Mesodermal cell (in vitro differentiated cells): ENCODE results near the gene ESR1.

Source experiments
- H3K27ac ChIP-seq: 2 replicates; pipeline ENCODE4 v1.7.0; 2013; ENCODE audit warnings: mild to moderate bottlenecking, low read depth, low read length, moderate library complexity; ENCODE audit not compliant: severe bottlenecking
- H3K36me3 ChIP-seq: 2 replicates; pipeline ENCODE4 v1.7.1; 2013; ENCODE audit warnings: mild to moderate bottlenecking, low read length, moderate library complexity; ENCODE audit not compliant: control insufficient read depth, insufficient read depth
- H3K4me1 ChIP-seq: one replicate; pipeline ENCODE4 v1.7.1; 2013; ENCODE audit warnings: mild to moderate bottlenecking, low read length; ENCODE audit not compliant: insufficient read depth, control insufficient read depth, poor library complexity, severe bottlenecking
- H3K4me3 ChIP-seq: 2 replicates; pipeline ENCODE4 v1.7.0; 2013; ENCODE audit warnings: low read length, control low read depth, mild to moderate bottlenecking; ENCODE audit not compliant: insufficient read depth, poor library complexity, severe bottlenecking; ENCODE audit errors: extremely low read depth
- H3K9me3 ChIP-seq: 2 replicates; pipeline ENCODE4 v1.7.1; 2013; ENCODE audit warnings: mild to moderate bottlenecking, low read length, moderate library complexity; ENCODE audit not compliant: control insufficient read depth
- WGBS, 2 experiments: methylation state at CpG; one replicate each; pipeline ENCODE4 v1.1.5; 2013; ENCODE audit warnings: missing lambda C conversion rate in 2 of 2; ENCODE audit not compliant: insufficient coverage in 2 of 2; 5-methylcytosine and 5-hydroxymethylcytosine counted together

The ESR1 gene

DNA sequence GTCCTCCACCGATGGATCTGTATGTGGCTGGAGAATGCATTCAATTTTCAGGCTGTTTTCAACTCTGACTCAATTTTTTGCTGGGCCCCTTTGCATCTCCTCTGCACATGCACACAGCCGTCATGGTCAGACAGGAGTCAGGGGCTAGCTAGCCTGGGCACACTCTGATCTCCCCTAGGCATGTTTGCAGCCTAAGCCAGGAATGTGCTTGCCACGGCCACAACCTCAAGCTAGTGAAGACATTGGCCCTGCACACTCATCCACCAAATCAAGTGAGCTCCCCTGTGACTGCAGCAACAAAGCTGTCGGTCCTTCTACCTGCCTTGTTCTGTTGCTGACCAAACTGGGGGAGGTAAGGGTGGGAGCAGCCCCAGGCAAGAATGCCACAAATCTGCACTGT lies 300.5 kb downstream of the ESR1 start:
- no peaks in the 10 kb centered on the region for H3K36me3 ChIP-seq
- H3K27ac ChIP-seq = no peak overlapping the region
- WGBS, 2 experiments = 75 to 83% methylated on average over 2 of the region's 4 CpGs
- H3K4me1 ChIP-seq = no peaks in the 10 kb centered on the region
- no peak overlapping the region for H3K4me3 ChIP-seq
- no peaks in the 10 kb centered on the region for H3K9me3 ChIP-seq

DNA sequence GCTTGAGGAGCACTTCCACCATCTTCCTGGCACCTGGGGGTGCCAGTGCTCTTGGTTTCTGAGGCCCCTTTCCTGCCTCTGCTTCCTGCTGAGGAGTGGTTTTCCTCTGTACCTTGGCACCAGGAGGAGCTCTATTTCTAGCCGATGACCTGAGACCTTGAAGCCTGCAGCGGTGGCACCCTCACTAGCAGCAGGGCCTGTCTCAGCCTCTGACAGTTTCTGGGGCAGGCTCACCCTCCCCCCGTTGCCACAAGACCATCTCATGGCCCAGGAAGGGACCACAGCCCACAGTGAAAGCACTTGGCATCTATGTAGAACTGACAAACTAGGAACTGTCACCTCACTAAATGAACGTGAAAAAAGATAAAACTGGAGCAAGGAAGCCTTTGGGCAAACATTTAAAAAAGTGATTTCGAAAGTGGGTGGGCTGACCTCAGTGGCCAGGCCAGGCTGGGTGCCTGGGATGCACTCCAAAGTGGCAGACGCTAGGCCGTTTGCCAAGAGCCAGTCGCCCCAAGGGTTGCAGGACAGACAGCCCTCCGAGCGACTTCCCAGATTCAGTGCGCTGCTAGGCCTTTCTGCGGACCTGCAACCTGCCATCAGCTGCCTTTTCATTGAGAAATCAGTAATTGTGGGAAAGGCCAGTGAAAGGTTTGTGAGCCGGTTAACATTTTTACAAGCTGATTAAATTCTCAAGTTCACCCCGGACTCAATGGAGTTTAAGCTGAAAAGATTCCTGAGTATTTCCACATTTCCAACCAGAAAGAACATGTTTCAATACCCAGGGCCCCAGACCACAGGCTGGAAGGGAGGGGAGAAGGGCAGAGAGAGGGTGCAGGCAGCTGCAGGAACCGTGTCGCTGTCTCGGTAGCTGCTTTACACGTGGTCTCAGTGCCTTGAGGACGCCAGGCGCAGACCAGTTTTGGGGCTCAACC lies 303.7 kb downstream of the ESR1 start:
- no peak overlapping the region for H3K4me3 ChIP-seq
- no peaks in the 10 kb centered on the region for H3K4me1 ChIP-seq
- 93 to 95% methylated on average over 10 to 17 of the region's 20 CpGs for WGBS, 2 experiments
- H3K27ac ChIP-seq = no peak overlapping the region
- no peaks in the 10 kb centered on the region for H3K9me3 ChIP-seq
- no peaks in the 10 kb centered on the region for H3K36me3 ChIP-seq

DNA sequence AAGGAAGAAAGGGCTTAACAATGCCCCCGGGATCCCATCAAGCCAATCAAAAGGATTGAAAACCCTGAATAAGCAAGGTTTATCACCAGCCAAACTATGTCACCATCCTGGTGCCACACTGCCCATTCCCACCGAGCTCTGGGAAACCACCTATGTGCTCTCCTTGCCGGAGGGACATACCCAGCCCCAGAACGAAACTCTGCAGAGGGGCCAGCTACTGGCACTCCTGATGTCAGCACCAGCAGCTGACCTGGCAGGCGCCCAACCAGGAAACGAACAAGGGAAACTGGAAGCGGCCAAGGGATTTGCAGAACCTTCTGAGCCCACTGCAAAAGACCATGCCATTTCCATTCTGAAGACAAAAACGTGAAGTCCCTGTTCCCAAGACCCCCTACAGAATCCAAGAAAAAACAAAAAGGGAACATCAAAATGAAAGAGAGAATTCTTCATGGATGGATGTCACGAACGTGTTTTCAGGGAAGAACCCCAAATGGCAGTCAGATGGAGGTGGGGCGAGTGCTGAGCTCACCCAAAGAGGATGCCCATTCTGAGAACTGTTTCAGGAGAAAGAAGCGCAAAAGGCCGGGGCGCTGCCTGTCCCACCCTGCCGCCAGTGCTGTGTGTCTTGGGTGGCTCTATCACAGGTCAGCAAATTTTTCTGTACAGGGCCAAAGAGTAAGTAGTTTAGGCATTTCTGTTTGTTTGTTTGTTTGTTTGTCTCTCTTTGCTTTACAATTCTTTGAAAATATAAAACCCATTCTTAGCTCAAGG lies 305.2 kb downstream of the ESR1 start:
- Histone ChIP-seq H3K27ac (no peak overlapping the region), H3K4me1 (no peaks in the 10 kb centered on the region), H3K36me3 (no peaks in the 10 kb centered on the region), H3K4me3 (no peak overlapping the region), H3K9me3 (no peaks in the 10 kb centered on the region)
- WGBS, 2 experiments = 79 to 90% methylated on average over 14 to 15 of the region's 15 CpGs

DNA sequence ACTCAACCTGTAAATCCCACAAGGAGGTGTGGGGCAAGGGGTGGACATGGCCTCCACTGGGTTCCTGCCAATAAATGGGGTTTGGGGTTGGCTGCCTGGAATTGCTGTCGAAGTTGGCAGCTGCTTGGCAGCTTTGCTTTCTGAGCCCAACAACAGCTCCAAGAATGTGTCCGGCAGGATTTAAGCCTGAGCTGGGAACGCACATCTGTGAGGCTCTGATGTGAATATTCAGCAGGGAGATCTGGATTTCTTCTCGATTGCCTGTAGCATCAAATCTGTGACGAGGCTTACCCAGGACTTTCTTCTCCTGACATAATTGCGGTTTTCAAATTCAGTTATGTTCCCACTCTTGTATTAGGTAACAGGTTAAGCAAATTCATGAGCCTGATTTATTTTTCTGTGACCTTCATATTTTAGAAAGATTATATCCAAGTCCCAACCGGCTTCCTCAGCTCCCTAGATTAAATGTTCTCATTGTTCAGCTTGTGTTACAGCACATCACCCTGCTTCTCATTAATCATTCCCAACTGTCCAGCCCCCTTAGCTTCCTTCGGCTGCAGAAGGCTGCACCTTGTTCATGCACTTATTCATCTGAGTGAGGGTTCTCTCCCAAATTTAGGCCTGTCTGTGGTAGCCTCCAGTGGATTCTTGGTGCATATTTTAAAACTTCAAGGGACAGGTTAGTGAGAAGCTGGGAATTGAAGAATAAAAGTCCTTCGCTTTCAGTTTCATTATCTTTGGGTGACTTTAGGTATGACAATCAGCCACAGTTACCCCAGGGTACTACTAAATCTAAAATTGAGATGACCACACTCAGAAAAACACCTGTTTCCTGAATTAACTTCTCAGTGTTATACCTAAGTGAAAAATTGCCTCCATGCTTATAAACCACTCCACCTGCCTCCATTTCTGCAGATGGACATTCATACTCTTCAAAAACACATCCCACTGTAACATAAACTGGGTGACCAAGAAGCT lies 310.0 kb downstream of the ESR1 start:
- whole genome bisulfite sequencing, 2 experiments = 93 to 95% methylated on average over 5 to 8 of the region's 9 CpGs

DNA sequence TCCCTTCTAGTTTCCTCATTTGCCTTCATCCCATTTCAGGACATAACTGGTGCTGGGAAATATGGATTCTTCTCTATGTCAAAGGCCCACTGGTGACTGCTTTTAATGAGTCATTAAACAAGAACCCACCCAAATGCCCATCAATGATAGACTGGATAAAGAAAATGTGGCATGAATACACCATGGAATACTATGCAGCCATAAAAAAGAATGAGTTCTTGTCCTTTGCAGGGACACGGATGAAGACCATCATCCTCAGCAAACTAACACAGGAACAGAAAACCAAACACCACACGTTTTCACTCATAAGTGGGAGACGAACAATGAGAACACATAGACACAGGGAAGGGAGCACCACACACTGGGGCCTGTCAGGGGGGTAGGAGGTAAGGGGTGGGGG lies 310.7 kb downstream of the ESR1 start:
- Histone ChIP-seq H3K27ac (no peak overlapping the region), H3K9me3 (no peaks in the 10 kb centered on the region)
- WGBS, 2 experiments = 100% methylated on average over 1 to 2 of the region's 3 CpGs

More for the DNA sequence above, 310.0 kb downstream of the ESR1 start:
- H3K4me3 ChIP-seq = no peak overlapping the region
- H3K36me3 ChIP-seq = peaks cover 22% of the 10 kb centered on the region
- no peak overlapping the region for H3K27ac ChIP-seq
- H3K9me3 ChIP-seq = no peaks in the 10 kb centered on the region
- H3K4me1 ChIP-seq = no peaks in the 10 kb centered on the region

DNA sequence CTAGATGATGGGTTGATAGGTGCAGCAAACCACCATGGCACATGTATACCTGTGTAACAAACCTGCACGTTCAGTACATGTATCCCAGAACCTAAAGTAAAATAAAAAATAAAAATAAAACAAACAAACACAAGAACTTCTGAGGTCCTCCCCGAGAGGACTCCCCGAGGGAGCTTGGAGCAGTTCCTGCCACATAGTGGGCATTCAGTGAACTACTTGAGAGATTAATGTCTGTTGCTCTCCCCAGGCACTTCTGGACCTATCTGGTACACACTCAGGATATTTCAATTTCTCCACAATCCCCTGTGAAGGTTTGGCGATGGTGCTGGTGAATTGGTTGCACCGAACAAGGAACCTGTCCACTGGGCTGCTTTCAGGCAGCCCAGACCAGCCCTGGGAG lies 311.2 kb downstream of the ESR1 start:
- H3K36me3 ChIP-seq = peaks cover 22% of the 10 kb centered on the region
- H3K4me3 ChIP-seq = no peak overlapping the region
- no peaks in the 10 kb centered on the region for H3K4me1 ChIP-seq
- H3K9me3 ChIP-seq = no peaks in the 10 kb centered on the region
- 90 to 100% methylated on average over 1 to 2 of the region's 5 CpGs for WGBS, 2 experiments
- H3K27ac ChIP-seq = no peak overlapping the region

More for the DNA sequence above, 310.7 kb downstream of the ESR1 start:
- no peaks in the 10 kb centered on the region for H3K4me1 ChIP-seq
- H3K4me3 ChIP-seq = no peak overlapping the region
- H3K36me3 ChIP-seq = peaks cover 22% of the 10 kb centered on the region

DNA sequence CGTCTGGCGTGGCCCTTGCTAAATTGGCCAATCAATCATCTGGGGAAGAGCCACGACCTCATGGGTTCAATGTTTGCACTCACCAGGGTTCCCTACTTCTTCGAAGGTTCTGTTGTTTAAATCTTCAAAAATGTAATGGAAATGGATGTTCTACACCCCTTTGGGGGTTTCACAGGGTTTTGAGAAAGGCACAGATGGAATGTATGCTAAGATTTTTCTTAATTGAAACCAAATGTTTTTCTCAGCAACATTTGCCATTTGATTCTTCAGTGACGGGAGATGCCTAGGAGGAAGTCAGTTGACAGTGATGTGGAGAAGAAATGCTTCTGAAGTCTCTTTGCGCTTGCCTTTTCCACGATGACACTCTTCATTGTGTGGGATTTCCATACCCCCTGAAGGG lies 312.3 kb downstream of the ESR1 start:
- 71 to 87% methylated on average over 4 to 5 of the region's 7 CpGs for WGBS, 2 experiments
- Histone ChIP-seq H3K27ac (no peak overlapping the region), H3K4me3 (no peak overlapping the region), H3K9me3 (no peaks in the 10 kb centered on the region), H3K4me1 (no peaks in the 10 kb centered on the region), H3K36me3 (peaks cover 22% of the 10 kb centered on the region)

DNA sequence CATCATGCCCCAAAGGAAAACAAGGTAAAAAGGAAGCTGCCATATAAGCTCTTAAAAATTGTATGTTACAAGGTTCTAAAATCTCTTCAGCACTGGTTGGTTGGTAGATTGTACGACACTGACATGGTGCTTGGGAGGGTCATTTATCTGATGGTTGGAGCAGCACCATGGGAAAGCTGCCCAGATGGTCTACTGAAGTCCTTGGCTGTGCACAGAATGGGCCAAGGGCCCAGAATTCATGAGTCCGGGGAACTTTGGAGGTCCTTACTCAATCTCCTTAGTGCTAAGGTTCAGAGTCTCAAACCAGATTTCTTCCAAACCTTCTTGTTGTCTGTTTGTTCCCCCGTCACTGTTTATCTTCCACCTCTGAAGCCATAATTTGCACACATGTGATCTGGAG lies 314.4 kb downstream of the ESR1 start:
- peaks cover 22% of the 10 kb centered on the region for H3K36me3 ChIP-seq
- WGBS, 2 experiments = 86 to 100% methylated on average over 2 of the region's 3 CpGs
- no peaks in the 10 kb centered on the region for H3K9me3 ChIP-seq
- H3K27ac ChIP-seq = no peak overlapping the region
- H3K4me3 ChIP-seq = no peak overlapping the region
- H3K4me1 ChIP-seq = no peaks in the 10 kb centered on the region

DNA sequence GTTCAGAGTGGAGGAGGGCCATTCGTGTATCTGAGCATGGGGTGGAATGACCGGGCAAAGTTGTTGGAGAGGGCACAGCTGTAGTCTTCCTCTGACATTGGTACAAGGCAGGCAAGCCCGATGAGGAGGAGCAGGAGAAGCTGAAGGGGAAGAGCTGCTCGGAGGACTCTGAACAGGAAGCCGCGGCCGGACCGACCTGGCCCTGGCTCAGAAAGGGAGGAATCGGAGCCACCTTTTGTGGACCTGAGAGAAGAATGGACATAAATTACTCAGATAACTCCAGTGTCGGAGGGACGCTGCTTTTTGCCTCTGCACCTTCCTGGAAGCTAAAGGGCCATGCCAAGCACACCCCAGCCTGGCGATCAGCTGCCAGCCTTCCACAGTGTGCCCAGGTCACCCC lies 315.0 kb downstream of the ESR1 start:
- Histone ChIP-seq H3K4me3 (no peak overlapping the region), H3K9me3 (no peaks in the 10 kb centered on the region), H3K27ac (no peak overlapping the region), H3K36me3 (peaks cover 22% of the 10 kb centered on the region), H3K4me1 (peaks cover 4% of the 10 kb centered on the region)
- WGBS, 2 experiments = 91 to 96% methylated on average over 8 to 9 of the region's 12 CpGs

DNA sequence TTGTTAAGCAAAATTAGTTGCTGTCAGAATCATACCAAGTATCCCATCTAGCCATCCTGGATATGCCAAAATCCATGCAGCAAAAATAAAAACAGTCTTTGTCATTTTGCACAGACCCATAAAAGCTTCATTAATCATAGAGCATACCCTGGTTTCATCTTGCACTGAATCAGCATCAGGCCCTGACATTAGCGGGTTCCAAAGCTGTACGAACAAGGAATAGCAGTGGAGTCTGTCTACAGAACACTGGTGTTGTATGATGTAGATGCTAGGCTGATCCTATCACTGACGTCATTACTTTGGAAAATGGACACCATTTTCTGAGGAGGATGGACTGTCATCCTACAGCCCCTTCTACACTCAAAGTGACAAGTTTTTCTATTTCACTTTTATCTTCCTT lies 315.6 kb downstream of the ESR1 start:
- 100% methylated on average over 1 of the region's 3 CpGs; no CpG with 5 or more reads in 1 of the 2 experiments for WGBS, 2 experiments
- H3K4me1 ChIP-seq = peaks cover 10% of the 10 kb centered on the region
- H3K4me3 ChIP-seq = no peak overlapping the region
- no peak overlapping the region for H3K27ac ChIP-seq
- H3K36me3 ChIP-seq = peaks cover 22% of the 10 kb centered on the region
- no peaks in the 10 kb centered on the region for H3K9me3 ChIP-seq
